ENCODE measurements around the gene AP3M1.

DNA sequence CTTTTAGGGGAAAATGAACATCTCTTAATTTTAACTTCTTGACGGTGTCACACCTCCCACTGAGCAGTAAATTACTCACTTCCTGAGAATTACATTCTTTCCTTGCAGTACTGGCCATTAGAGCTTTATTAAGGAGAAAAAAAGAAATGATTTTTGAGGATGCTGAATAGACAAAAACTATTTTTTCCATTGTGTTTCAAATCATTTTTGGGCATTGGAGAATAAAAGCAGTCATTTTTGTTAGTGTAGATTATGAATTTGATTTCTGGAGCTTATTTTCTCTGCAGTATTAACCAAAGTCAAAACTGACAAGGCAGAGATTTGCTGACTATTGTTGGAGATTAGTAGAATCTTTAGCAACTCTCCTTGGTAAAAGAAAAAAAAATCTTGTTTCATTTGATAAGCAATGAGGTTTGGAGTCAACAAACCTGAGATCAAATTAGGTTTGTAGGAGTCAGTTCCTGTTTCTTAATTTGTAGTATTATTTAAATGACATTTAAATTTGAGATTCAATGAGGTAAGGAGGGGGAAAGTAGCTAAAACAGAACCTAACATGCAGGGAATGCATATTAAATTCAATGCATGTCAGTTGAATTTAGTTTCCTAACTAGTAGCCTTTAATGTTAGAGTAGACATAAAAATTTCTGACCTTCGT lies 70.6 kb downstream of the AP3M1 start:
- TF ChIP-seq, protein P1, sequence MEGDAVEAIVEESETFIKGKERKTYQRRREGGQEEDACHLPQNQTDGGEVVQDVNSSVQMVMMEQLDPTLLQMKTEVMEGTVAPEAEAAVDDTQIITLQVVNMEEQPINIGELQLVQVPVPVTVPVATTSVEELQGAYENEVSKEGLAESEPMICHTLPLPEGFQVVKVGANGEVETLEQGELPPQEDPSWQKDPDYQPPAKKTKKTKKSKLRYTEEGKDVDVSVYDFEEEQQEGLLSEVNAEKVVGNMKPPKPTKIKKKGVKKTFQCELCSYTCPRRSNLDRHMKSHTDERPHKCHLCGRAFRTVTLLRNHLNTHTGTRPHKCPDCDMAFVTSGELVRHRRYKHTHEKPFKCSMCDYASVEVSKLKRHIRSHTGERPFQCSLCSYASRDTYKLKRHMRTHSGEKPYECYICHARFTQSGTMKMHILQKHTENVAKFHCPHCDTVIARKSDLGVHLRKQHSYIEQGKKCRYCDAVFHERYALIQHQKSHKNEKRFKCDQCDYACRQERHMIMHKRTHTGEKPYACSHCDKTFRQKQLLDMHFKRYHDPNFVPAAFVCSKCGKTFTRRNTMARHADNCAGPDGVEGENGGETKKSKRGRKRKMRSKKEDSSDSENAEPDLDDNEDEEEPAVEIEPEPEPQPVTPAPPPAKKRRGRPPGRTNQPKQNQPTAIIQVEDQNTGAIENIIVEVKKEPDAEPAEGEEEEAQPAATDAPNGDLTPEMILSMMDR (IDR thresholded peaks at IDR 0.05) = no peak
- TF ChIP-seq POLR2A (IDR thresholded peaks at IDR 0.05) = no peak
